Transverse colon (tissue), 4 donors: Measurements from ENCODE around the gene FCAR.

ENCODE experiments used
- EP300 ChIP-seq: sonication (generic); formaldehyde crosslinking; IDR thresholded peaks from one replicate; pipeline ENCODE4 v1.6.1; 2017; ENCODE audit warnings: antibody characterized with exemption, low read depth
- POLR2A ChIP-seq: fragments of 450-650 bp; IDR thresholded peaks from one replicate; pipeline ENCODE4 v1.6.1; 2016; ENCODE audit warnings: antibody characterized with exemption, mild to moderate bottlenecking, moderate library complexity
- POLR2AphosphoS5 ChIP-seq, 3 donors: sonication (generic); formaldehyde crosslinking; IDR thresholded peaks; one replicate each; pipeline ENCODE4 v1.6.1; 2016; ENCODE audit warnings: antibody characterized with exemption in 3 of 3
- TF ChIP-seq, protein P1 (sequence below), 5 experiments: fragments of 200-600 bp in 3 of 5; fragments of 450-650 bp in 2 of 5; sonication (generic) in 3 of 5; IDR thresholded peaks; 1 replicate in 2 of 5; 2 replicates in 3 of 5; pipeline ENCODE4 v1.5.1; 2016 to 2017; ENCODE audit warnings: antibody characterized with exemption in 5 of 5, inconsistent platforms in 3 of 5, mild to moderate bottlenecking in 2 of 5, moderate library complexity in 1 of 5

DNA sequence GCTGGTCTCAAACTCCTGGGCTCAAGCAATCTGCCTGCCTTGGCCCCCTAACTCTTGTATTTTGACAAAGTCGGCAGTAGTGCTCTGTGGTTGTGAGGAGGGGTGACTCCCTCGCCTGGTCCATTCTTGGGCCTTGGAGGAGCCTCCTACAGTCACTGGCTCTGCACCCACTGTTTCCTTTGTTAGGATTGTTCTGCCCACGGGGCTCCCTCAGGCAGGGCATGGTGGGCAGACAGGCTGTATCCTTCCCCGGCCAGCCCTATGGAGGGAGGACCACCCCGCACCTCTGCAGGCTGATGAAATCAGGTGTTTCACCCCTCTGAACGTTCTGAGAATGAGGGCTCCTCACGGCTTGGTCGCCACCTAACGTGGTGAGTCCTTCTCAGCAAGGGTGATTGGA is 9.2 kb downstream of the FCAR start:
- TF ChIP-seq POLR2A = no peak
- no peak for TF ChIP-seq EP300
- no peak for TF ChIP-seq POLR2AphosphoS5 (IDR thresholded peaks at IDR 0.05)
- TF ChIP-seq, protein P1, sequence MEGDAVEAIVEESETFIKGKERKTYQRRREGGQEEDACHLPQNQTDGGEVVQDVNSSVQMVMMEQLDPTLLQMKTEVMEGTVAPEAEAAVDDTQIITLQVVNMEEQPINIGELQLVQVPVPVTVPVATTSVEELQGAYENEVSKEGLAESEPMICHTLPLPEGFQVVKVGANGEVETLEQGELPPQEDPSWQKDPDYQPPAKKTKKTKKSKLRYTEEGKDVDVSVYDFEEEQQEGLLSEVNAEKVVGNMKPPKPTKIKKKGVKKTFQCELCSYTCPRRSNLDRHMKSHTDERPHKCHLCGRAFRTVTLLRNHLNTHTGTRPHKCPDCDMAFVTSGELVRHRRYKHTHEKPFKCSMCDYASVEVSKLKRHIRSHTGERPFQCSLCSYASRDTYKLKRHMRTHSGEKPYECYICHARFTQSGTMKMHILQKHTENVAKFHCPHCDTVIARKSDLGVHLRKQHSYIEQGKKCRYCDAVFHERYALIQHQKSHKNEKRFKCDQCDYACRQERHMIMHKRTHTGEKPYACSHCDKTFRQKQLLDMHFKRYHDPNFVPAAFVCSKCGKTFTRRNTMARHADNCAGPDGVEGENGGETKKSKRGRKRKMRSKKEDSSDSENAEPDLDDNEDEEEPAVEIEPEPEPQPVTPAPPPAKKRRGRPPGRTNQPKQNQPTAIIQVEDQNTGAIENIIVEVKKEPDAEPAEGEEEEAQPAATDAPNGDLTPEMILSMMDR (IDR thresholded peaks at IDR 0.05) = no peak
